T-helper 17 cell (primary cell): Measurements from ENCODE around the gene XYLT2. TPM values are rescaled to one million over a fixed set of nuclear protein-coding genes. Genes with fewer than 3 reads are reported as not detected.
A peak's percentile ranks its signal among the peaks of the same experiment; 100 is the strongest.
"Not testable (repeated sequence)": the region's sequence is repeated elsewhere in the genome, so short reads cannot be mapped to it uniquely, and the experiment has no call there.

Experiments used
- ATAC-seq: fragments of 150-1000 bp; cut with Tn5 transposase; 2 replicates; pipeline ENCODE4 v1.10.0; 2021; ENCODE audit warnings: mild to moderate bottlenecking, moderate library complexity
- DNase-seq, 3 donors: peaks; one replicate each; pipeline versions ENCODE4 v3.0.0 to v3.0.0-alpha.2; 2020 to 2021
- H3K9me3 ChIP-seq: one replicate; pipeline ENCODE4 v1.7.0; 2013; ENCODE audit warnings: low read length, mild to moderate bottlenecking; ENCODE audit not compliant: control insufficient read depth, poor library complexity, severe bottlenecking
- H3K27ac Mint-ChIP-seq: one replicate; pipeline ENCODE4 v1.8.0; 2022; ENCODE audit warnings: mild to moderate bottlenecking, moderate library complexity, mixed read lengths
- H3K27me3 Mint-ChIP-seq: one replicate; pipeline ENCODE4 v1.8.0; 2022; ENCODE audit warnings: mixed read lengths
- H3K36me3 Mint-ChIP-seq: one replicate; pipeline ENCODE4 v1.8.0; 2022; ENCODE audit warnings: low read depth, mixed read lengths
- H3K4me1 Mint-ChIP-seq: one replicate; pipeline ENCODE4 v1.8.0; 2022; ENCODE audit warnings: mild to moderate bottlenecking, mixed read lengths
- H3K4me3 Mint-ChIP-seq: one replicate; pipeline ENCODE4 v1.8.0; 2022; ENCODE audit warnings: mild to moderate bottlenecking, moderate library complexity, mixed read lengths
- total RNA-seq, 4 donors: library from RNA in 2 of 4; stranded (reverse) in 2 of 4; gene quantifications; one replicate each; pipeline ENCODE4 v1.2.3 and lab custom pipeline; 2022 to 2026

Gene XYLT2
- total RNA-seq, 2 donors from 2014 or later, result 19.2 to 20.4 TPM

DNA sequence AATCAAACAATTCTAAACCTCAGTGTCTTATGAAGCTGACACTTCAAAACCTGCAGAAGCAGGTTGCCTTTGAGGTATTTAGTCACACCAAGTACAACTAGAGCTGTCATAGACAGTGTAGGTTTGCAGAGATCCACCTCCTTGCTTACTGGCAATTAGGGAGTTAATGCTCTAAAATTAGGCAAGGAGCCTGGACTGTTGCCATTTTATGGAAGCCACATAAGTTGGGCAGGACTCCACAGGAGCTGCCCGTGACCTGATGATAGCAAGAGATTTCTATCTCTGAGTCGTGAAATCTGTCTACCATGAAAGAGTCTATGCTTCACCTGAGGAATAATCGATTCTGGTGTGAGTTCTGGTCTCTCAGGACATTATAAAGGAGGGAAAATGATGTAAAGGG, 36.0 kb downstream of the XYLT2 start:
- Mint-ChIP-seq H3K27ac (no peak overlapping the region), H3K4me3 (no peak overlapping the region), H3K4me1 (peaks cover 3% of the 10 kb centered on the region), H3K36me3 (peaks cover 4% of the 10 kb centered on the region), H3K27me3 (no peaks in the 10 kb centered on the region)
- no peak for ATAC-seq
- H3K9me3 ChIP-seq, result no peaks in the 10 kb centered on the region
- DNase-seq, result no peak

DNA sequence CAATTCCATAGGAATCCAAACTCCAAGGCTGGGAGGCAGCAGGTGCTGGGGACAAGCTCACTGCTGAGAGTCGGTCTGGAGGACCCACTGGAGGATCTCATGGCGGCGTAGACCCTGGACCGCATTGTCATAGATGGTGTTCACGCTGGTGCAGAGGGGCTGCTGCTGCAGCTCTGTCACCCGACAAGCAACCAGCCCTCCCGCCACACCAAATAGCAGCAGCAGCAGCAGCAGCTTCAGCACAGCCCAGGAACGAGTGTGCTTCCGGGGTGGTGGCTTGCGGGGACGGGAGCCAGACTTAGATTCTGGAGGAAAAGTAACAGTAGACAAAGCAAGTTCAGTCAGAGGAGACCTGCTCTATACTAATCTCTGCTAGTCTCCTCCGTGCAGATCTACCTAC, 37.0 kb downstream of the XYLT2 start:
- no peak for DNase-seq

DNA sequence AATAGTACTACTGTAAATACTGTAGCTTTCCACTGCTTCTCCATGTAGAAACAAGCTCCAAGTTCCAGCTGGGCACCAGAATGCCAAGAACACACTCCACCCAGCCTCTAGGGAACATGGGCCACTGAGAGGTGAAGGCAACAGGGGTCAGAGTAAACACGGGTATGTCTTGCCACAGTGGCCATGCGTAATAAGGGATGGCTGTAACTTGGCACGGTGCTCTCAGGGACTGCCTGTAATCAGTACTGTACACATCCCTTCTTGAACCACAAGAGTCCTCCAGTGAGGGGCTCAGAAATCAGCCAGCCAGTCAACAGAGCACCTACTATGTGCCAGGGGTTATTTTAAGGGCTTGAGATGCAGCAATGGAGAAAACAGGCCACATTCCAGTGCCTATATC, 40.6 kb downstream of the XYLT2 start:
- no peak overlapping the region for H3K4me3 Mint-ChIP-seq
- peaks cover 4% of the 10 kb centered on the region for H3K36me3 Mint-ChIP-seq
- no peaks in the 10 kb centered on the region for H3K9me3 ChIP-seq
- DNase-seq (no peak), ATAC-seq (no peak)
- H3K4me1 Mint-ChIP-seq, result peaks cover 10% of the 10 kb centered on the region
- peak overlapping the region; percentile 19 for H3K27ac Mint-ChIP-seq
- no peaks in the 10 kb centered on the region for H3K27me3 Mint-ChIP-seq

More for the DNA sequence above, 37.0 kb downstream of the XYLT2 start:
- no peak for ATAC-seq
- H3K4me1 Mint-ChIP-seq, result peaks cover 8% of the 10 kb centered on the region
- H3K36me3 Mint-ChIP-seq, result peaks cover 4% of the 10 kb centered on the region
- no peak overlapping the region for H3K4me3 Mint-ChIP-seq
- no peaks in the 10 kb centered on the region for H3K27me3 Mint-ChIP-seq
- no peak overlapping the region for H3K27ac Mint-ChIP-seq
- H3K9me3 ChIP-seq, result no peaks in the 10 kb centered on the region

DNA sequence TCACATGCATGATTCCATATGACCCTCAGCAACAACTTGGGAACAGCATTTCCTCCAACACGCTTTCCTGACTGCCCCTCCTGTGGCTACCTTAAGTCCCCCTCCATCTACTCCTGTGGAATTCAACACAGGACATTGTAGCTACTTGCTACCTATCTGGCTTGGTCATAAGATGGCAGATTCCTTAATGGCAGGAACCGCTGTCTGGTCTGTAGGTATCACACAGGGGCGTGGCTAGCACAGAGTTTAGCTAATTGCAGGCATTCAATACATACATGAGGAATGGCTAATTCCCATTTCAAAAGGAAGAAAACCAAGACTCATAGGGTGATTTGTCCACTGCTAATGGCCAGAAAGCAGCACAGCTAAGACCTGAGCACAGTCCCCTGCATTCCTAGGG, 42.8 kb downstream of the XYLT2 start:
- Mint-ChIP-seq H3K27me3 (no peaks in the 10 kb centered on the region), H3K4me1 (peaks cover 15% of the 10 kb centered on the region), H3K36me3 (peaks cover 9% of the 10 kb centered on the region), H3K4me3 (no peak overlapping the region), H3K27ac (no peak overlapping the region)
- DNase-seq (no peak), ATAC-seq (no peak)
- no peaks in the 10 kb centered on the region for H3K9me3 ChIP-seq

DNA sequence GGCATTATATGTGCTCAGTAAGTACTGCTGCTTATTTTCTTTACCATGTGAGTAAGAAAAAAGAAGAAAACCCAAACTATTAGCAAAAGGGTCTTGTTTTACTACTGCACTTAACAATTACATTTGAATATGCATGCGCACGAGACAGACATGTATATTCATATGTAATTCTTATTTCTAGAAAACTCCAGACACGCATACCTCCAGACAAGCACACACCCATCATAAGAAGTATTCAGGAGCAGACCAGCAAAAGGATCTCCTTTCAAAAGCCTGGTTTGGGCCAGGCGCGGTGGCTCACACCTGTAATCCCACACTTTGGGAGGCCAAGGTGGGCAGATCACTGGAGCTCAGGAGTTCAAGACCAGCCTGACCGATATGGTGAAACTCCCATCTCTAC, 43.6 kb downstream of the XYLT2 start:
- H3K27ac Mint-ChIP-seq, result peak overlapping the region; percentile 41
- peaks cover 21% of the 10 kb centered on the region for H3K4me1 Mint-ChIP-seq
- peaks cover 9% of the 10 kb centered on the region for H3K36me3 Mint-ChIP-seq
- H3K4me3 Mint-ChIP-seq, result no peak overlapping the region
- DNase-seq (no peak), ATAC-seq (no peak)
- no peaks in the 10 kb centered on the region for H3K27me3 Mint-ChIP-seq
- no peaks in the 10 kb centered on the region for H3K9me3 ChIP-seq

DNA sequence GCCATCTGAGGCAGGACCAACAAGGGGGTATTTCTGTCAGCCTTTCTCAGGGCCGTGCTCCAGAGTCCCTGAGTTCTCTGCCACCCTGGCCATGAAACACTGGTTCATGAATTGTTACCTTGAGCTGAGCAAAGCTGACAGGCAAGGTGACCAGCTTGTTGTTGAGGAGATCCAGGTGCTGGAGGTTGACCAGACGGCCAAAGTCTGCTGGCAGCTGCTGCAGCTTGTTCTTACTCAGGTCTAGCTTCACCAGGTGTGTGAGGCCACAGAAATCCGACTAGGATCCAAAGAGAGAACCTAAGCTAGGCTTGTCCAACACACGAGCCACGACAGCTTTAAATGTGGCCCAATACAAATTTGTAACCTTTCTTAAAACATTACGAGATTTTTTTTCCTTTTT, 46.7 kb downstream of the XYLT2 start:
- DNase-seq, result no peak
- Mint-ChIP-seq H3K27ac (peak overlapping the region; percentile 57), H3K36me3 (peaks cover 5% of the 10 kb centered on the region), H3K27me3 (no peaks in the 10 kb centered on the region), H3K4me1 (peaks cover 31% of the 10 kb centered on the region), H3K4me3 (no peak overlapping the region)
- H3K9me3 ChIP-seq, result no peaks in the 10 kb centered on the region
- no peak for ATAC-seq

DNA sequence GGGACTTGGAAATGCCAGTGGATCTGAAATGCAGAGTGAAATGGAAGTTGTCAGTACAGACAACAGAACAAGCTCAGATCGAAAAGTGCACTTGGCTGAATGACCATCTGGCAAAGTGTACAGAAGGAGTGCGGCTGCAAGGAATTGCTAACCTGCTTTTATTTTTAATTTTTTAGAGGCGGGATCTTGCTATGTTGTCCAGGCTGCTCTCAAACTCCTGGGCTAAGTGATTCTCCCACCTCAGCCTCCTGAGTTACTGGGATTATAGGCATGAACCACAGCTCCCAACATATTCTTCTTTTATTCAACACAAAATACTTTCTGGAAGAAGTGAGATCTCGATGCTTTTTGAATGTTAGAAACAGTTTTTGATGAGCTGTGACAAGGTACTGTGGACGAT, 47.8 kb downstream of the XYLT2 start:
- ATAC-seq (no peak), DNase-seq (no peak)
- no peaks in the 10 kb centered on the region for H3K9me3 ChIP-seq
- no peak overlapping the region for H3K4me3 Mint-ChIP-seq
- peaks cover 34% of the 10 kb centered on the region for H3K4me1 Mint-ChIP-seq
- H3K27me3 Mint-ChIP-seq, result no peaks in the 10 kb centered on the region
- H3K27ac Mint-ChIP-seq, result peak overlapping the region; percentile 57
- peaks cover 5% of the 10 kb centered on the region for H3K36me3 Mint-ChIP-seq

DNA sequence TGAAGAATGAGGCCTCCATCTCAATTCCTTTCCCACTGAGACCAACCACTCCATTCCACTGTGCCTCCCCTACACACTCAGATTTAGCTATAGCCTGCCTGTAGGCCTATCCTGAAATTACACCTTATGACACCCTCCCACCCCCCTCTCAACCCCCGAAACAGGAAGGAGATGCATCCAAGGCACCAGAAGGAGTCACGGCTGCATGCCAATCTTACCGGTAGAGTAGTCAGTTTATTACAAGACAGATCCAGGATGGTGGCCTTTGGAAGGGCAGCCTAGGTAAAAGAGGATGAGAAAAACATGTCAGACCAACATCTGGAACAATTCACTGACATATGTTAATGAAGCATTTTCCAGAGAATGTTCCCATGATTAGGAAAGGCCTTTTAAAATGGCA, 48.8 kb downstream of the XYLT2 start:
- H3K27ac Mint-ChIP-seq, result peak overlapping the region; percentile 11
- peaks cover 34% of the 10 kb centered on the region for H3K4me1 Mint-ChIP-seq
- ATAC-seq, result no peak
- peak overlapping the region; percentile 96 for H3K4me3 Mint-ChIP-seq
- no peaks in the 10 kb centered on the region for H3K9me3 ChIP-seq
- peaks cover 5% of the 10 kb centered on the region for H3K36me3 Mint-ChIP-seq
- no peak for DNase-seq
- no peaks in the 10 kb centered on the region for H3K27me3 Mint-ChIP-seq

DNA sequence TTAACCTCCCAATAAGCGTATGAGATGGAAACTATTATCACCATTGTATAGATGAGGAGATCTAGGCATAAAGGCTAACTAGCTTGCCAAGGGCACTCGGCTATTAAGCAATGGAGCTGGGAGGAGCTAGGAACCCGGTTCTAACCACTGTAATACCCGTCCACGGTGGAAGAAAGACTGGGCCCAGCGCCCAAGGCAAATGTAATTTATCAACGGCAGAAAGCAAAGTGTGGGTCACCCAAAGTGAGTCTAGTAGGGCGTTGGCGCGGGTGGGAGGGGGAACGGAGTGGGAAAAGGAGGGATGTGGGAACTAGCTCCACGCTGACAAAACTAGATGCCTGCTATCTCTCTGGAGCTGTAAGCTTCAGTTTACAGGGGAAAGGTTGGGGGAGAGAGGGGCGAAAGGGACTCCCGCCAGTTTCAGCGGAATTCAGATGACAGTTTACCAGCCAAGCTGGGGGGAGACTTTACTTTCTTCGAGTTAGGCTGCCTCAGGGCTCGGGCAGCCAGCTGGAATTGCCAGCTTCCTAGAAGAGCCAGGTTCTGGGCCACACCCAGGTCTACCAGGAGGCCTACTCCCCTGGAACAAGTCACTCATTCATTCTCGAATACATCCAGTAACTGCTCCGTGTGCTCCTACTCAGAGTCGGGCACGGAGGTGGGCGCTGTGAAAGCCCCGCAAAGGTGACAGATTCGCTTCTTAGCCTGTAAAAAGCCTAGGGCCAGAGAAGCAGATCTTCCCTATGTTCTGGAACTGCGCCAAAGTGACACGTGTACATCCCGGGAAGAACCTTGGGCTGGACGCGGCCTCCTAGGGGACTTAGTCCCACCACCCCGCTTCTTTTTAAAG, 50.6 kb downstream of the XYLT2 start:
- no peak for ATAC-seq
- H3K9me3 ChIP-seq, result no peaks in the 10 kb centered on the region
- H3K4me1 Mint-ChIP-seq, result peaks cover 31% of the 10 kb centered on the region
- DNase-seq, result no peak
- peak overlapping the region; percentile 92 for H3K27ac Mint-ChIP-seq
- H3K36me3 Mint-ChIP-seq, result peaks cover 5% of the 10 kb centered on the region
- no peaks in the 10 kb centered on the region for H3K27me3 Mint-ChIP-seq
- peak overlapping the region; percentile 96 for H3K4me3 Mint-ChIP-seq

DNA sequence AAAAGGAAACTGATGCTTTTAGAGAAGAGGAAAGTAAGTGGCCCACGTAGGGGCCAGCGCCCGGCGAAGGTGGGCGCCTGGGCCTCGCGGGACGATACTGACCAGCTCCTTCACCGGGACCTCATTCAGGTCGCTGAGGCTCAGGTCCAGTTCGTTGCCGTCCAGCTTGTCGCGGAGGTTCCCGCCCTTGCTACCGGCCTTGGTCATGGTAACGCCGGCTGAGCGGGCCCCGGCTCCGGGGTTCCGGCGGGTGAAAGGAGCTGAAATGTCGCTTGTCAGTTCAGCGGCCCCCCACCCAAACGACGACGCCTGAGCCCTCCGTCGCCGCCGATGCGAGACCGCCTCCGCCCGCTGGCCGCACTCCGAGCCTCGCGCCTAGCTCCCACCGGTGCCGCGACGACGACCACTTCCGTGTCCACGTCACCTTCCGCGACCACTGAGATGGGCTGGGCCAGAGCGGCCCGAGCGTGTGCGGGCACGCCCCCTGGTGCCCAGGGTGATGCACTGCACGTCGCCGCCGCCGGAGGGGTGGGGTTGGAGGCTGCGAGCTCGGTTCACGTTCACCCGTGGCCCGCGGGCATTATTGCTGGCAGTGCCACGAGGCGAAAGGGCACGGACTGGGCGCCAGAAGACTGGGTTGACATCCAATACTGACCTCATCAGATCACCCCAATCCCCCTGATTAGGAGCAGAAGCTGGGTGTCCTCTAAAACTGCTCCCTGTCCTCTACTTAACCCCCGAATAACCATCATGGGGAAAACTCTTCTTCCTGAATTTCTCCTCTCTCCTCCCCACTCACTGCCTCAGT, 51.4 kb downstream of the XYLT2 start, which contains the start of gene LRRC59:
Gene LRRC59, minus strand, starts transcription at position 413 of the 808 bp plus-strand sequence. Its CDS starts 206 bp downstream, at position 207.
- H3K4me1 Mint-ChIP-seq, result peaks cover 31% of the 10 kb centered on the region
- no peaks in the 10 kb centered on the region for H3K9me3 ChIP-seq
- ATAC-seq (peak; percentile 100), DNase-seq (peak; percentile 89 to 98 (median 90))
- H3K4me3 Mint-ChIP-seq, result peak within 1 kb of the TSS; percentile 96
- H3K27ac Mint-ChIP-seq, result peak within 1 kb of the TSS; percentile 92
- peaks cover 5% of the 10 kb centered on the region for H3K36me3 Mint-ChIP-seq
- no peaks in the 10 kb centered on the region for H3K27me3 Mint-ChIP-seq

DNA sequence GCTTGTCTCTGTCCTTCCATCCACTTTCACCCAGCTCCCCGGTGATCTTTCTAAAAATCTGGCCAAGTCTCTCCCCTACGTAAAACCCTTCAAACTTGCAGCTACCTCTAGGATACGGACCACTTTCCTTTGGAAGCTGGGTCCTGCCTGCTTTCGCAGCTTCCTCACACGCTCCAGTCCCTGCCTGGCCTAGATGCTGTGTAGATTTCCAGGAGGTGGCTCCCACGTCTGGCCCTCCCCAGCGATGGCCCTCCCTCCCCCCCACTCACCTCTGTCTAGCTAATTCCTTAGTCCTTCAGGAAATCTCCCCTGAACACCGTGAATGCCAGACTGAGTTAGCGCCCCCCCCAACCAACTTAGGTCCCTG, 52.0 kb downstream of the XYLT2 start:
- H3K9me3 ChIP-seq, result no peaks in the 10 kb centered on the region
- DNase-seq, result no peak
- Mint-ChIP-seq H3K4me3 (peak overlapping the region; percentile 96), H3K4me1 (peaks cover 31% of the 10 kb centered on the region), H3K36me3 (peaks cover 4% of the 10 kb centered on the region), H3K27me3 (no peaks in the 10 kb centered on the region), H3K27ac (peak overlapping the region; percentile 92)
- no peak for ATAC-seq

DNA sequence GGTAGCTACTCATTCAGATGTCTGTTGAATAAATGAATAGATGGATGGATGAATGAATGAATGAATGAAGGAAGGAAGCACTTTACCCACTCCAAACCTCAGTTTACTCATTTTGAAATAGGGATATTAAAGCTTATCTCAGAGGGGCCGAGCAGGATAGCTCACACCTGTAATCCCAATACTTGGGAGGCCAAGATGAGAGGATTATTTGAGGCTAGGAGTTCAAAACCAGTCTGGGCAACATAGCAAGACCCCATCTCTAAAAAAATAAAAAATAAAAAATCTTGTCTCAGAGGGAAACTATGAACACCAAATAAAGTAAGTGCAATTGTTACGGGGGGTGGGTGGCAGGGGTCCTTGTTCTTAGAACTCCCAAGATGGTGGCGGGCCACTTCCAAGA, 52.7 kb downstream of the XYLT2 start:
- not testable (repeated sequence) for H3K4me3 Mint-ChIP-seq, DNase-seq, H3K36me3 Mint-ChIP-seq

DNA sequence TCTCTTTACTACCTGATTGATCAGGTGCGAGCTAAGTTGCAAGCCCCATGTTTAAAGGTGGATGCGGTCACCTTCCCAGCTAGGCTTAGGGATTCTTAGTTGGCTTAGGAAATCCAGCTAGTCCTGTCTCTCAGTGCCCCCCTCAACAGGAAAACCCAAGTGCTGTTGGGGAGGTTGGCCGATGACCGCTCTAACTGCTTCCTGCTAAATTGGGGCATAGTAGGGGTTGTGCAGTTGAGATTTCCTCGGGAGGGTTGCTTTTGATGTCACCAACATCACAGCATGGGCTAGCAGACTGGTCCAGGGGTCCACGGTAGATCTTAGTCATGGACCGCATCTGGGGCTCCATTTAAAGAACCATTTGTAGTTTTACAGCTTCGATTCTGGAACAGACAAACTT, 53.7 kb downstream of the XYLT2 start:
- H3K4me3 Mint-ChIP-seq, H3K9me3 ChIP-seq, DNase-seq, ATAC-seq, H3K36me3 Mint-ChIP-seq, H3K27ac Mint-ChIP-seq: not testable (repeated sequence)
- Mint-ChIP-seq H3K27me3 (peaks cover 12% of the 10 kb centered on the region), H3K4me1 (peaks cover 22% of the 10 kb centered on the region)

More for the DNA sequence above, 52.7 kb downstream of the XYLT2 start:
- peaks cover 26% of the 10 kb centered on the region for H3K4me1 Mint-ChIP-seq
- not testable (repeated sequence) for H3K9me3 ChIP-seq, H3K27ac Mint-ChIP-seq, H3K27me3 Mint-ChIP-seq, ATAC-seq
